ENCODE results near the gene CHMP4A. TPM values are rescaled to one million over a fixed set of nuclear protein-coding genes. Genes with fewer than 3 reads are reported as not detected.

Gene CHMP4A
- total RNA-seq, 1 experiment from 2014 or later: 31.2 TPM

DNA sequence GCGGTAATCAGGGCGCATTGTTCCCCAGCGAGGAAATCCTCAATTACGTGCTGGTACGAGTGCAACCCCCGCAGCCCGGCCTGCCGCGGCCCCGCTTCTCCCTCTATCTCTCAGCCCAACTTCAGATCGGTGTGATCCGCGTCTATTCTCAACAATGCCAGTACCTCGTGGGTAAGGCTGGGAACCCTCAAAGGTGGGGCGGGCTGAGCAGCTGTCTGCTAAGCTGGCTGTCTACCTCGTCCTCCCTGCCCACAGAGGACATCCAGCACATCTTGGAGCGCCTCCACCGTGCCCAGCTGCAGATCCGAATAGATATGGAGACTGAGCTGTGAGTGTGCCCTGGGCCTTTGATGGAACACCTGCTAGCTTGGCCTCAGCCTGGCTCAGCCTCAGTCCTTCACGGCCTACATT lies 40.4 kb downstream of the CHMP4A start:
- POLR2A ChIA-PET (ENCODE audit: unreplicated experiment): no interaction called here
- H3K27ac ChIP-seq: no peak overlapping the region
- no peak overlapping the region for H3K4me3 ChIP-seq

DNA sequence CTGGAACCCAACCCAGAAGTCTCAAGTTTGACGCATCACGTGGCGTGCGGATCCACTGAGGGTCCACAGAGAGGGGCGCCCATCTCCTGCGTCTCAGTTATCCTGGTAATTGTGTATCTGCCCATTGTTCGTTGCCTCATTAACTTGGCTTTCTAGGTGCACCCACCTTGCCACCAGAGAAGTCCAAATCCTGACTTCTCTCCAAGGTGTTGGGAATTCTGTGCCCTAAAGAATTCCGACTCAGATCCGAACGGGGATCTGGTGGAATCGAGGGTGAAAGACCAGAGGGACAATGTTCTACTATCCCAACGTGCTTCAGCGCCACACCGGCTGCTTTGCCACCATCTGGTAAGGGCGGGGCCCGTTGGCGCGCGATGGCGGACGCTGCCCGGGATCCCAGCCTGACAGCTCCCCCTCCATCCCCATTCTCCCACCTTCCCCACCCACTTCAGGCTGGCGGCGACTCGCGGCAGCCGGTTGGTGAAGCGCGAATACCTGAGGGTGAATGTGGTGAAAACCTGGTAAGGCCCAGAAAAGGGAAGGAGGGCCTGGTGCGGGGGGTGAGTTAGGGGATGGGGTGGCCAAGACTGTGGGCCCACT lies 40.9 kb downstream of the CHMP4A start:
- POLR2A ChIA-PET (ENCODE audit: unreplicated experiment): no interaction called here
- Histone ChIP-seq H3K4me3 (no peak overlapping the region), H3K27ac (no peak overlapping the region), H3K79me2 (ENCODE audit: low read depth) (no peaks in the 10 kb centered on the region), H3K9me3 (ENCODE audit: insufficient read depth, low read depth) (no peaks in the 10 kb centered on the region), H2AFZ (no peak overlapping the region), H3K4me1 (replicated peaks; ENCODE audit: insufficient read depth) (no peaks in the 10 kb centered on the region), H4K20me1 (ENCODE audit: insufficient read depth) (no peaks in the 10 kb centered on the region), H3K9me2 (ENCODE audit: insufficient read depth) (no peaks in the 10 kb centered on the region), H3K27me3 (ENCODE audit: insufficient read depth, low read depth) (no peaks in the 10 kb centered on the region), H3K4me2 (no peak overlapping the region), H3F3A (ENCODE audit: insufficient read depth, low read depth) (no peaks in the 10 kb centered on the region; the same call in 1 of the 2 replicates), H3K36me3 (ENCODE audit: low read depth) (no peaks in the 10 kb centered on the region)
- no peak for TF ChIP-seq EZH2 (IDR thresholded peaks at IDR 0.05; ENCODE audit: low read depth)
- TF ChIP-seq, protein P1, sequence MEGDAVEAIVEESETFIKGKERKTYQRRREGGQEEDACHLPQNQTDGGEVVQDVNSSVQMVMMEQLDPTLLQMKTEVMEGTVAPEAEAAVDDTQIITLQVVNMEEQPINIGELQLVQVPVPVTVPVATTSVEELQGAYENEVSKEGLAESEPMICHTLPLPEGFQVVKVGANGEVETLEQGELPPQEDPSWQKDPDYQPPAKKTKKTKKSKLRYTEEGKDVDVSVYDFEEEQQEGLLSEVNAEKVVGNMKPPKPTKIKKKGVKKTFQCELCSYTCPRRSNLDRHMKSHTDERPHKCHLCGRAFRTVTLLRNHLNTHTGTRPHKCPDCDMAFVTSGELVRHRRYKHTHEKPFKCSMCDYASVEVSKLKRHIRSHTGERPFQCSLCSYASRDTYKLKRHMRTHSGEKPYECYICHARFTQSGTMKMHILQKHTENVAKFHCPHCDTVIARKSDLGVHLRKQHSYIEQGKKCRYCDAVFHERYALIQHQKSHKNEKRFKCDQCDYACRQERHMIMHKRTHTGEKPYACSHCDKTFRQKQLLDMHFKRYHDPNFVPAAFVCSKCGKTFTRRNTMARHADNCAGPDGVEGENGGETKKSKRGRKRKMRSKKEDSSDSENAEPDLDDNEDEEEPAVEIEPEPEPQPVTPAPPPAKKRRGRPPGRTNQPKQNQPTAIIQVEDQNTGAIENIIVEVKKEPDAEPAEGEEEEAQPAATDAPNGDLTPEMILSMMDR (conservative IDR thresholded peaks at IDR 0.05): no peak
- CTCF ChIA-PET: no interaction called here
- intact Hi-C loops (cut with micrococcal nuclease; ENCODE audit: unreplicated experiment): no loop called here
- no TSS peak for BruUV-seq (replicated peaks)
- no peak for DNase-seq

More for the DNA sequence above, 40.4 kb downstream of the CHMP4A start:
- Histone ChIP-seq H3K9me2 (ENCODE audit: insufficient read depth) (no peaks in the 10 kb centered on the region), H3K79me2 (ENCODE audit: low read depth) (no peaks in the 10 kb centered on the region), H3K4me1 (replicated peaks; ENCODE audit: insufficient read depth) (no peaks in the 10 kb centered on the region), H3K9me3 (ENCODE audit: insufficient read depth, low read depth) (no peaks in the 10 kb centered on the region), H3F3A (ENCODE audit: insufficient read depth, low read depth) (no peaks in the 10 kb centered on the region; the same call in 1 of the 2 replicates), H3K27me3 (ENCODE audit: insufficient read depth, low read depth) (no peaks in the 10 kb centered on the region), H3K4me2 (no peak overlapping the region), H2AFZ (no peak overlapping the region), H3K36me3 (ENCODE audit: low read depth) (no peaks in the 10 kb centered on the region), H4K20me1 (ENCODE audit: insufficient read depth) (no peaks in the 10 kb centered on the region)
- DNase-seq: no peak
- no TSS peak for BruUV-seq (replicated peaks)
- TF ChIP-seq, protein P1 (conservative IDR thresholded peaks at IDR 0.05): no peak
- no peak for TF ChIP-seq EZH2 (IDR thresholded peaks at IDR 0.05; ENCODE audit: low read depth)
- intact Hi-C loops (cut with micrococcal nuclease; ENCODE audit: unreplicated experiment): no loop called here
- CTCF ChIA-PET: no interaction called here

DNA sequence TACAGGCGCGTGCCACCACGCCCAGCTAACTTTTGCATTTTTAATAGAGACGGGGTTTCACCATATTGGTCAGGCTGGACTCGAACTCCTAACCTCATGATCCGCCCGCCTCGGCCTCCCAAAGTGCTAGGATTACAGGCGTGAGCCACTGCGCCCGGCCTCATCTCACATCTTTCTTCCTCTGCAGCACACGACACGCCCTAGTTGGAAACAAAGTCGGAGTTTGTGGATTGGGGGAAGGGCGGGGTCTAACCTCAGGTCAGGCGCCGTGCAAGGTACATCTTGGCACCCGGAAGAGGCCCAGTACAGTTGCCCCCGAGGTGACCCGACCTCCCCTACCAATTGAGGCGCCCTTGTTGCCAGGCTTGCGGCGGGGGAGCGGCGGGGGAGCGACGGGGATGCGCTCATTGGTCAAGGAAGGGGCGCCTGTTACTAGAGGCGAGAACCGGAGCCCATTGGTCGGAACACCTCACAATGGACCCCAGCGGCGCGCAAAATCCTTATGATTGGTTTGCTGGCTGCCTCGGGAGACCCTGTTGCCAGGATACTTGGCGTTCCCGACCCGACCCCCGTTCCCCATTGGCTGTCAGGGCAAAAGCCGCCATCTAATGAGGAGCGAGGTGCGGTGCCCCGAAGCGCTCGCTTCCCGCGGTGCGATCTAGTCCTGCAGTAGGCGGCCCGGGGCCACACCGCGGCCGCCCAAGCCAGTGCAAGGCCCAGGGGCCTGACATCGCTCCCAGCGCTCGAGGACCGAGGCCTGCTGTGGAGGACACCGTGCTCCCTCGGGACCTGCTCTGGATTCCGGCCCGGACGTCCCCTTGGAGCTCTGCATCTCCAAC lies 41.6 kb downstream of the CHMP4A start, which contains the start of gene REC8:
REC8 (plus strand) TSS at position 659 of the 839 bp plus-strand sequence. CDS start 473 bp downstream, outside the sequence.
- Histone ChIP-seq H2AFZ (no peak within 1 kb of the TSS), H3K4me2 (no peak within 1 kb of the TSS), H3K4me1 (replicated peaks; ENCODE audit: insufficient read depth) (no peaks in the 10 kb centered on the region), H3F3A (ENCODE audit: insufficient read depth, low read depth) (no peaks in the 10 kb centered on the region; the same call in 1 of the 2 replicates), H3K79me2 (ENCODE audit: low read depth) (no peaks in the 10 kb centered on the region), H3K27ac (no peak within 1 kb of the TSS), H3K36me3 (ENCODE audit: low read depth) (no peaks in the 10 kb centered on the region), H3K9me3 (ENCODE audit: insufficient read depth, low read depth) (no peaks in the 10 kb centered on the region), H4K20me1 (ENCODE audit: insufficient read depth) (no peaks in the 10 kb centered on the region), H3K9me2 (ENCODE audit: insufficient read depth) (no peaks in the 10 kb centered on the region), H3K4me3 (no peak within 1 kb of the TSS), H3K27me3 (ENCODE audit: insufficient read depth, low read depth) (no peaks in the 10 kb centered on the region)
- ChIA-PET POLR2A (ENCODE audit: unreplicated experiment) (no interaction called here), CTCF (no interaction called here)
- no peak for DNase-seq
- BruUV-seq (replicated peaks): no TSS peak
- TF ChIP-seq, protein P1 (conservative IDR thresholded peaks at IDR 0.05): no peak
- TF ChIP-seq EZH2 (IDR thresholded peaks at IDR 0.05; ENCODE audit: low read depth): no peak
- intact Hi-C loops (cut with micrococcal nuclease; ENCODE audit: unreplicated experiment): no loop called here
